GM19099 (cell line): ENCODE measurements around the gene SHANK2.

Source experiments
- POLR2A ChIP-seq: IDR thresholded peaks from 3 replicates; pipeline ENCODE4 v1.6.1; 2011; ENCODE audit warnings: low read depth; ENCODE audit not compliant: insufficient read length; ENCODE audit errors: extremely low read depth

The SHANK2 gene

DNA sequence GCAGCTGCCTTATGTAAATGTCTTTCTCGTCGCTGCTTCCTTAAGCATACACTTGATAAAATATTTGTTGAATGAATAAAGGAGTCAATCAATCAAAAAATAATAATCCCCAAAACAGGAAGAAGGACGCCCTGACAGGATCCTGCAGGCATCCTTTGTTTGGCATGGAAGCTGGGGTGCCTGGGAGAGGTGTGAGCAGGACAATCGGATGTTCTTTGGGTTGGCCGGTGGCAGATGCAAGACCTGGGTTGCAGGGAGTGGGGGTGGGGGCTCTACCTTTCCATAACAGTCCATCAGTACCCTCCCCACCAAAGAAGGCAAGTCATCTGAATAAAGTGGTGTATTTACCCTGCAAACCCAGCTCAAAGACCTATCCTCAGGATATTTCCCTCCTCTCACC is 1.4 kb upstream of the SHANK2 start:
- TF ChIP-seq POLR2A: no peak

DNA sequence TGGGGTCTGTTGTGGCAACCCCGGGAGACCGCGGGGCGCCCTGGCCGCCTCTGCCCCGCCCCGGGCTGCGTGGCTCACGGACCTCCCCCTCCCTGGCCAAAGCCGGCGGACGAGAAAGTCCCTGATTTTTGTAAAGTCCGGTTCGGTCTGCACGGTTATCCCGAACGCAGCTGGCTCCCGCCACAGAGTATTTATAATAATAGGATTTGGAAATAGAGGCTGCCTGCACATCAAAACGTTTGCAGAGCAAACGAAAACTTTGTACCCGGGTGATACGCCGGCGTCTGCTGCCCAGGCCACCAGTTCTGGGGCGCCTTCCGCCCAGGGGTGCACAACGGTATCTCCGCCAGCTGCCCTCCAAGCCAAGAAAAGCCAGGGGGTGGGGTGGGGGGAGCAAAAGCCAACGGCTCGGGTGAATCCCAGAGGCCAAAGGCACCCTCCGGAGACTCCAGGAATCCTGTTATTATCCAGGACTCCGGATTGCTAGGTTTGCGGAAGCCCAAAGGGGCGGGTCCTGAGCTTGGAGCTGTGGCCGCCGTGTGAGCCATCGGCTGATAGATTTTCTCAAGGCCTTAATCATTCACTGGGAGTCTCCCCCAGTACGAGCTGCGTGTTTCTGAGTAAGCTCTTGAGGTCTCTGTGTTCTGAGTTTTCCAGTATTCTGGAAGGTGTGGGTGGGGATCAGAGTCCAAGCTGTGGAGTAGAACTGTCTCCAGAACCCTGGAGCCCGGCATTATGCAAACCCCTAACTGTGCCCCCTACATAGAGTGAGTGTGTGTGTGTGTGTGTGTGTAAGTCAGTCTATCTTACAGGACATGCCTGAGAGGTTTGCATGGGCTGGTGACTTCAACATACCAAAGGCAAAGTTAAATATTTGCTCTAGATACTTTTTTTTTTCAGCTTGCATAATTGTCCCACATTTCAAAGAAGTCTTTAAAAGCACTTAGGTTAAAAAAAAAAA is 673 bp upstream of the SHANK2 start:
- no peak for TF ChIP-seq POLR2A

- no peak for TF ChIP-seq POLR2A
These were observed 562 bp downstream of the SHANK2 start for GRCh38 chr11:71251761-71252268.

- TF ChIP-seq POLR2A: no peak
These were observed 1.1 kb downstream of the SHANK2 start for GRCh38 chr11:71251151-71251721.

DNA sequence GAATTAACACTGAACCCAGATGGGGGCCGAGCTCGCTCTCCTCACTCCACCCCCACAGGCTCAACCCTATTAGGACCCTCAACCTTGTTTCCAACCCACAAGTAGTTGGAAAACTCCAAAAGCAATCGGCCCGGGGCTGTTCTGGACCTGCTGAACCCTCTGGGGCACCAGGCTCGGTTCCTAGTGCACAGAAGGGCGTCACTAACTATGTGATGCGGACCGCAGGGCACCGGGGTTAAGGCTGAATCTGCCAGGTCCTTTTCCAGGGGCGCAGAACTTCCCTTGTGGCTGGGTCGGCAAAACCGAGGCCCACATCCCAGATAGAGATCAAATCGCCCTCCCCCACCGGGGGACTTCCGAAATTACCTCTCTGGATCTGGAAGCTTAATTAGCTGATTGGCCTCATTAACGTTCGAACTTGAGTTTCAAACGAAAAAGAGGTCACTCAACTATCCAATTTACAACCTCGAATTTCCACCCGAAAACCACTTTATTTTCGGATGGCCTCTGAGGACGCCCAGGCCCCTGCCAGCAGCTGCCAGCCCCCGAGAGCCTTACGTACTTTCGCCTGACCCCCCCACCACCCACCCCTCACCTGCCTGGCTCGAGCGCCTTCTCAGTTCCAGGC is 1.7 kb downstream of the SHANK2 start:
- TF ChIP-seq POLR2A: no peak

- no peak for TF ChIP-seq POLR2A
These were observed 3.1 kb downstream of the SHANK2 start for GRCh38 chr11:71249301-71249700.

- TF ChIP-seq POLR2A: no peak
These were observed 3.7 kb downstream of the SHANK2 start for GRCh38 chr11:71248656-71249055.

- no peak for TF ChIP-seq POLR2A
These were observed 4.2 kb downstream of the SHANK2 start for GRCh38 chr11:71248251-71248570.

GRCh38 chr11:71247551-71248250 is 4.7 kb downstream of the SHANK2 start:
- TF ChIP-seq POLR2A: no peak

GRCh38 chr11:71246559-71246958 is 5.8 kb downstream of the SHANK2 start:
- no peak for TF ChIP-seq POLR2A

- no peak for TF ChIP-seq POLR2A
These were observed 6.6 kb downstream of the SHANK2 start for GRCh38 chr11:71245601-71246391.

GRCh38 chr11:71244116-71244810 is 8.1 kb downstream of the SHANK2 start:
- TF ChIP-seq POLR2A: no peak

DNA sequence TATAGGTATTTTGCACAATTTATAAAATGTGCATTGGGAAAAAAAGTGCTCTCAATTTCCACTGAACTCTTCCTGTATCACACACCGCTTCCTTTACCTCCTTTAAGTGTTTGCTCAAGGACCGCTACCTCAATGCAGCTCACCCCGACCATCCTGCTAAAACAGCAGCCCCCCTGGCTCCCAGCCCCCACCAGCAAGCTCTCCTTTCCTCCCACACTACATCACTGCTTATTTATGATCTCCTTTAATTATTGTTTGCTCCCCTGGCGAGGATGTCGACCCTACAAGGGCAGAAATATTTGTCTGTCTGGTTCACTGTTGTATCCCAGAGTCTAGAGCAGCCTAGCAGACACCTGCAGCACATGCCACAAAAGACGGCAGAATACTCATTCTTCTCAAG is 10.0 kb downstream of the SHANK2 start:
- no peak for TF ChIP-seq POLR2A

- no peak for TF ChIP-seq POLR2A
These were observed 10.6 kb downstream of the SHANK2 start for GRCh38 chr11:71241721-71242259.
